HG03045 (cell line): Measurements from ENCODE around the gene IPCEF1.
"Not testable (repeated sequence)": the region's sequence is repeated elsewhere in the genome, so short reads cannot be mapped to it uniquely, and the experiment has no call there.

Experiments
- ATAC-seq: cut with Tn5 transposase; IDR thresholded peaks from one replicate; pipeline ENCODE4 v1.9.1; 2021; ENCODE audit warnings: mild to moderate bottlenecking, moderate library complexity; ENCODE audit not compliant: unreplicated experiment

The IPCEF1 gene

DNA sequence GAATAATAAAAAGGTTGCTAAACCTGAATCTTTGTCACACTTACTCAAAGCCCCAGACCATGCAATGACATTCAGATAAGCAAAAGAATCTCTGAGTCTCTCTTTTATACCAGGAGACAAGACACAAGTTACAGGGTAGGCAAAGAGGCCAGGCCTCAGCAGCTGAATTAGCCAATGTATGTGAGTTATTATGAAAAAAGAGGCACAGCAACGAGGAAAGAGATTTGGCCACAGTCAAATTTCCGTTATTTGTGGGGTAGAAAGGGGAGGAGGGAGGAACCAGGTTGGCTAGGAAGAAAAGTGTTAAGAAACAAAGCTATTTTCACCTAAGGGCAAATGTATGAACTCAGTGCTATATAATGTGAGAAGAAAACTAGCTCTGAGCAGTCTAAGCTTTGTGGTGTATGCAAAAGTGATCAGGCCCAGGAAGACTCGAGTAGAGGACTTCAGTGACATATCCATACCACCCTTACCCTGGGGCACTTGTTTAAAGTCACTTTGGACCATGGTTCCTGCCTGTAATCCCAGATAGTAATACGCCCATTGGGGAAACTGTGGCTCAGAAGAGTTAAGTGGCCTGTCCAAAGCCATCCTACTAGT lies 19.1 kb downstream of the IPCEF1 start:
- ATAC-seq = no peak

DNA sequence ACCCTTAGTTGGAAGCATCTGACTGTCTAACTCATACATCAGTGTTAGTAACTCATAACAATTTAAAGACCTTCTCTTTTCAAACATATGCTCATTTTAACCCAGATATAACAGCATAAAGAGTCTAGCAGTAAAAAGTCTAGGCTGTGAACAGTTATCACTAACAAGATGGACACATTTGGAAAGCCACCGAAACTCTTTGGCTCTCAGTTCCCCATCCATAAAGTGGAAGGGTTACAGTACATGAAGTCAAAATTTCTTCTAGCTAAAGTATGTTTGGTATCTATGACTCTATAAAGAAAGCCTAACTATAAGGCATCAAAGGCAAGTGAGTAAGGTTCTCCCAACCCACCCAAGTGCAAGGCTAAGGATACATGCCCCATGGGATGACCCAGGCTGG lies 22.5 kb downstream of the IPCEF1 start:
- not testable (repeated sequence) for ATAC-seq

DNA sequence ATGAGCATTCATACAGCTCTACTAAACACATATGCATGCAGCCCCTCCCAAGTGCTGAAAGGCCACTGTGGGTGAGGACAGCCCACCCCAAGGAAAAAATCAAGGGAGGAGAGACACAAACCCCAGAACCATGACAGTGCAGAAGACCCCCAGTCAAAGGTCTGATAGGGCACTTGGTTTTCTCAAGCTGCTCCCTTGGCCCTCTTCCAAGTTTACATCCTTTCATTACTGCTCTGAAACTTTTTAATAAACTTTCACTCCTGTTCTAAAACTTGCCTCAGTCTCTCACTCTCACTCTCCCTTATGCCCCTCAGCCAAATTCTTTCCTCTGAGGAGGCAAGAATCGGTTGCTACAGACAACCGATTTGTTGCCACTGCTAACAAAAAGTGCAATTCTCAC lies 24.9 kb downstream of the IPCEF1 start:
- no peak for ATAC-seq

- ATAC-seq = no peak
Measured at GRCh38 chr6:154329350-154330170, 27.0 kb downstream of the IPCEF1 start.

DNA sequence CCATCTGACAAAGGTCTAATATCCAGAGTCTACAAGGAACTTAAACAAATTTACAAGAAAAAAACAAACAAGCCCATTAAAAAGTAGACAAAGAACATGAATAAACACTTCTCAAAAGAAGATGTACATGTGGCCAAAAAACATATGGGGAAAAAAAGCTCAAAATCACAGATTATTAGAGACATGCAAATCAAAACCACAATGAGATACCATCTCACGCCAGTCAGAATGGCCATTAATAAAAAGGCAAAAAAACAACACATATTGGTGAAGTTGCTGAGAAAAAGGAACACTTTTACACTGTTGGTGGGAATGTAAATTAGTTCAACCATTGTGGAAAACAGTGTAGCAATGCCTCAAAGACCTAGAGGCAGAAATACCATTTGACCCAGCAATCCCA lies 29.3 kb downstream of the IPCEF1 start:
- ATAC-seq = not testable (repeated sequence)

GRCh38 chr6:154325142-154325541 lies 31.5 kb downstream of the IPCEF1 start:
- no peak for ATAC-seq

DNA sequence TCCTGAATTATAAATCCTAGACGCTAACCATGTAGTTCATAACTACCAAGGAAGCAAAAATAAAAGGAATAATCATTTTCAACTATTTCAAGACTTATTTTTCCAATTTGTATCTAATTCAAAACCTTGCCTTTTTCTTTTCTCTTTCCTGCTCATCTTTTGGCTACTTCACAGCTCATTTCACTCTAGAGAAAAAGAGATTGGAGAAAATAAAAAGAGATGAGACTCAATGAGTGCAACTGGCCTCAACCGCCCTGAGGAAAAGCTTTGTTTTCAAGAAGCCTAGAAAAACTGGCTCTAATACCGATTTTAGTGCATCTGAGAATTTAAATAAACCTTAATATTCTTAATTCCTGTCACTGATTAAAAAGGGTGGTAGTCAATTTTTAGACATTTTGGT lies 36.4 kb downstream of the IPCEF1 start:
- no peak for ATAC-seq

DNA sequence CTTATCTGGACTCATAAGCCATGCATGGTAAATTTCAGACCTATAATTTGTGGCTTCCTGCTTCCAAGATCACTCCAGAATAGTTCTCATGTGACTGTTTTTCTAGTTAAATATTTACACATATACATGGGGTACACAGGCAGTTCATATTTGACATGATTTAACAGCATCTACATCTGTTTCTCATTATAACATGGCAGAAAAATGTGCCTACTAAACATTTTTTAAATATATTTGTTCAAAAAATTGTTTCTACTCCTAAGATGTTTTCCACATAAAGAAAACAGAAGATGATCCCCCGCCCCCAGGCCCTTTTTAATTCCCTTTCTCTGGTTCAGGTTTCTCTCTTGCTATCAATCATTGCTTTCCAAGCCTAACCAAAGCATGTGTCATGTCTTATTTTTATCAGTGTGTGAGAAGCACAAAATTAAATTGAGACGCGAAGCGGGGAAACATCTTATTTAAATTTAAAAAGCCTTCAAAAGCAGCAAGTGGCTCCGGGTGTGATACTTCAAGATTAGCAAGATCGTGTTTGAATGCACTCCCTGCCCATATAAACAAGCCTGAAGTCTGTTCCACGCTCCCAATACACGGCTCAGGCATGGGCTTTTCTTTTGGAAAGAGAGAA lies 37.3 kb downstream of the IPCEF1 start:
- ATAC-seq = no peak

- no peak for ATAC-seq
Measured at GRCh38 chr6:154318721-154319120, 37.9 kb downstream of the IPCEF1 start.

DNA sequence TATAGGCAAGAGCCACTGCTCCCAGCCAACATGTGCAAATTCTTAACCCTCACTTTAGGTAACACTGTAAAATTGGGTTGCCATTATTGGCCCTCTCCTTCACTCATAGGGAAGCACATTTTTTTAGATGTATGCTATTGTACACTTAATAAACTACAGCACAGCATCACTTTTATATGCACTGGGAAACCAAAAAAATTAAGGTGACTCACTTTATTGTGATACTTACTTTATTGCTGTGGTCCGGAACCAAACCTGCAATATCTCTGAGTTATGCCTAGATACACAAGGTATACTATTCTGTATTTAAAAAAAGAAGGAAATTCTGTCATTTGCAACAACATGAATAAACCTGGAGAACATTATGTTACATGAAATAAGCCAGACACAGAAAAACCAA lies 40.5 kb downstream of the IPCEF1 start:
- ATAC-seq = no peak

DNA sequence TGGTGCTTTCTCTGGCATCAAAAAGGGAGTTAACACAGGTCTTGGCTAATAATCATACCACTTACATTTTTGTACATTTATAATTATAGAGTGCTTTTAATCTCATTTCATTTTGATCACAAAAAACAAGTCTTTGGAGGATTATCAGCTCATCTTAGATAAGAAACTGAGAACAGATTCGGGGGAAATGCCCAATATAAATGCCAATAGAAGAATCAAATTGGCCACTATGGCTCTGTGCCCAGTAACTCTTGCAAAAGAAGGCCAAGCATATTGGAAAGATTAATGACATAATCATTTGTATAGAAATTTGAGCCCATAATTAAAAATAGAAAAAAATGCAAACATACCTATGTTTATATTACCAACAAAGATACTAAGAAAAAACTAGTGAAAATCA lies 42.5 kb downstream of the IPCEF1 start:
- ATAC-seq = no peak

- ATAC-seq = no peak
Measured at GRCh38 chr6:154308986-154309385, 47.6 kb downstream of the IPCEF1 start.

- ATAC-seq = no peak
Measured at GRCh38 chr6:154307696-154308425, 48.7 kb downstream of the IPCEF1 start.

DNA sequence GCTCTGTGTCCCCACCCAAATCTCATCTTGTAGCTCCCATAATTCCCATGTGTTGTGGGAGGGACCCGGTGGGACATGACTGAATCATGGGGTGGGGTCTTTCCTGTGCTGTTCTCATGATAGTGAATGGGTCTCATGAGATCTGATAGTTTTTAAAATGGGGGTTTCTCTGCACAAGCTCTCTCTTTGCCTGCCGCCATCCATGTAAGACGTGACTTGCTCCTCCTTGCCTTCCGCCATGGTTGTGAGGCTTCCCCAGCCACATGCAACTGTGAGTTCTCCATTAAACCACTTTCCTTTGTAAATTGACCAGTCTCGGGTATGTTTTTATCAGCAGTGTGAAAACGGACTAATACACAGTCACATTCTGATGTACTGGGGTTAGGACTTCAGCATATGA lies 49.5 kb downstream of the IPCEF1 start:
- ATAC-seq = not testable (repeated sequence)

DNA sequence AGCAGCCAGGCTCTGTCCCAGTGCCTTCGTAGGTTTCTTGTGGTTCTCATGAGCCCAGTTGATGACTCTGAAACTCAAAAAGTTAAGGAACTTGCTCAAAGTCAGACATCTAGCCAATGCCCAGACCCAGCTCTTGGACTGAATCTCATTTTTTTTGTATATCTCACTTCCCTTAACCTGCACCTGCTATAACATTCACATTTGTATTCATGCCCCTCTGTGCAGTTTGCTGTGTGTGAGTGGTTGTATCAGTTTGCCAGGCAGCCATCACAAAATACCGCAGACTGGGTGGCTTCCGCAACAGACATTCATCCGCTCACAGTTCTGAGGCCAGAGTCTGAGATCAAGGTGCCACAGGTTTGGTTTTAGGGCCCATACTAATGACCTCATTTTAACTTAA lies 49.9 kb downstream of the IPCEF1 start:
- peak; percentile 44 for ATAC-seq

GRCh38 chr6:154304191-154304590 lies 52.4 kb downstream of the IPCEF1 start:
- ATAC-seq = no peak

- ATAC-seq = not testable (repeated sequence)
Measured at GRCh38 chr6:154303642-154304041, 53.0 kb downstream of the IPCEF1 start.

GRCh38 chr6:154301839-154302752 lies 54.5 kb downstream of the IPCEF1 start:
- peak; percentile 95 for ATAC-seq

DNA sequence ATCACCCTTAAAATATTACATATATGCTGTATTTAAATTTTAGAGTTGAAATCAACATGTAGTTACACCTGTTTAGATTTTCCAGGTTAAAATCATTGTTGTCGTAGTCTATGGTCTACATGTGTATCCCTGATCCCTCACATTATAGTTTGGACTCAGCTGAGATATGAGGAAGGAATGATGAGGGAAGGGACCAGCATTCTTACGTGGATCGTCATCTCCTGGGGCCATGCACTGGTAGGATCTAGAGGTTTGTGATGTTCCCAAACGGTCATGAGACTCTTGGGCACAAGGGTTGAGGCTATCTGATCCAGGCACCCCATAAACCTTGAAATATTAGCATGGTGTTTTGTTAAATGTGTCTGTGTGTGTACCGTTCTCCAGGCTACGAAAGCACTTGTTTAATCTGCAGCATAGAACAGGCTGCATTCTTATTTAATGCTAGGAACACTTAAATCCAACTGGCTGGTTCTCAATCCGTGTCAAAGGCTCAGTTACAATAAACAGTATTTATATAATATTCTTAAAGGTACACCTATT lies 55.4 kb downstream of the IPCEF1 start:
- no peak for ATAC-seq

- no peak for ATAC-seq
Measured at GRCh38 chr6:154298297-154298696, 58.3 kb downstream of the IPCEF1 start.
